ENCODE results near the gene LENG8. TPM values are rescaled to one million over a fixed set of nuclear protein-coding genes. Genes with fewer than 3 reads are reported as not detected.
"Not testable (repeated sequence)": the region's sequence is repeated elsewhere in the genome, so short reads cannot be mapped to it uniquely, and the experiment has no call there.

LENG8 gene
- total RNA-seq, 1 experiment from 2014 or later, result 25.6 TPM

DNA sequence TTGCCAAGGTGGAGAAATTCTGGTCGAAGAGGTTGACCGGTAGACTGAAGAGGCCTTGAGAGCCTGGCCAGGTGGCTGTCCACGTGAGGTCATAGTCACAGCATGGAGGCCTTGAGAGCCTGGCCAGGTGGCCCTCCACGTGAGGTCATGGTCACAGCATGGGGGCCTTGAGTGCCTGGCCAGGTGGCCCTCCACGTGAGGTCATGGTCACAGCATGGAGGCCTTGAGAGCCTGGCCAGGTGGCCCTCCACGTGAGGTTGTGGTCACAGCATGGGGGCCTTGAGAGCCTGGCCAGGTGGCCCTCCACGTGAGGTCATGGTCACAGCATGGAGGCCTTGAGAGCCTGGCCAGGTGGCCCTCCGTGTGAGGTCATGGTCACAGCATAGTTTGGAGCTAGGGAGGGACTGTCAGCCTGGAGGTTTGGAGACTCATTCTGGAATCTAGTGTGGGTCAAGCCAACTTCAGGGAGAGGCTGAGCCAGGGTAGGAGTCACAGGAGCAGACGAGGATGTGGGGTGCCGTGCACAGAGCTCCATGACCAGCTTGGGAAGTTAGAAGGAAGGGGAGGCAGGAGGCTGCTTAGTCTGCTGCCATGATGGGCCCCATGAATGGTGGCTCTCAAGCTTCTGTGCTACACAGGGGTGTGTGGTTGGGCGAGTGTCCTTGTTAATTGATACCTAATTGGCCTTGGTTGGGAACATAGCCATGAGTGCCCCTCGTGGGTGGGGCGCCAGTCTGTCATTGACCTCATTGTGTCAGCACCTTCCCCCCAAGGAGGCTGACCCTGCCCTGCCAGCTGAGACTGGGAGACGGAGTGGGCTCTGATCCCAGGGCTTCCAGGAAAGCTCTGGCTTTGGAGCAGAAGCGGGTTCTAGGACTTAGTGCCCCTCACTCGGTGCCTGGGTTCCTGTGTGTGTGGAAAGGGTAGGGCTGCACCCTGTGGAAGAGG lies 10.6 kb downstream of the LENG8 start:
- Histone ChIP-seq H3K4me1 (no peaks in the 10 kb centered on the region), H3K27me3 (no peaks in the 10 kb centered on the region), H3K4me3 (no peak overlapping the region), H3K27ac (no peak overlapping the region), H3K9me3 (replicated peaks) (no peaks in the 10 kb centered on the region), H3K36me3 (peaks cover 47% of the 10 kb centered on the region)
- no peak for DNase-seq

GRCh38 chr19:54460230-54461005 lies 11.4 kb downstream of the LENG8 start:
- no peak for DNase-seq
- no peaks in the 10 kb centered on the region for H3K4me1 ChIP-seq
- no peaks in the 10 kb centered on the region for H3K9me3 ChIP-seq (replicated peaks)
- H3K36me3 ChIP-seq, result peaks cover 38% of the 10 kb centered on the region
- H3K4me3 ChIP-seq, result no peak overlapping the region
- H3K27ac ChIP-seq, result no peak overlapping the region
- no peaks in the 10 kb centered on the region for H3K27me3 ChIP-seq

GRCh38 chr19:54461210-54461609 lies 12.2 kb downstream of the LENG8 start:
- Histone ChIP-seq H3K4me1 (no peaks in the 10 kb centered on the region), H3K36me3 (peaks cover 33% of the 10 kb centered on the region), H3K27ac (no peak overlapping the region), H3K4me3 (no peak overlapping the region), H3K27me3 (no peaks in the 10 kb centered on the region), H3K9me3 (replicated peaks) (no peaks in the 10 kb centered on the region)
- no peak for DNase-seq

DNA sequence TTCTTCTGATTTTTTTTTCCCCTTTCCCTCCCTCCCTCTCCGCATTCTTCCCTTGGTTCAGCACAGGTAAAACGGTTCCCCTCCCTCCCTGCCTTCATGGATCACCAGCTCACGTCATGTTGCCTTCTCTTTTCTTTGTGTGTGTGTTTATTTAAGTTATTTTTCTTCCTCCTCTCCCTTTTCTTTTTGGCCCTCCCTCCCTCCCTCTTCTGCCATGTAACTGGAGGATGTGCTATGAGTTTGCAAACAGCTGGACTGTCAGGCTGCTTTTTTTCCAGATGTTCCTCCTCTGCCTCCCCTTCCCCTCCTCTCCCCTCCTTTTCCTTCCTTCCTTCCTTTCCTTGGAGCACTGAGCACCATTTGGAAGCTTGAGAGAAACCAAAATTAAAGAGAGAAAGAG lies 12.6 kb downstream of the LENG8 start:
- H3K27me3 ChIP-seq, result no peaks in the 10 kb centered on the region
- no peaks in the 10 kb centered on the region for H3K4me1 ChIP-seq
- no peak overlapping the region for H3K4me3 ChIP-seq
- no peak overlapping the region for H3K27ac ChIP-seq
- H3K36me3 ChIP-seq, result peaks cover 29% of the 10 kb centered on the region
- no peak for DNase-seq
- no peaks in the 10 kb centered on the region for H3K9me3 ChIP-seq (replicated peaks)

DNA sequence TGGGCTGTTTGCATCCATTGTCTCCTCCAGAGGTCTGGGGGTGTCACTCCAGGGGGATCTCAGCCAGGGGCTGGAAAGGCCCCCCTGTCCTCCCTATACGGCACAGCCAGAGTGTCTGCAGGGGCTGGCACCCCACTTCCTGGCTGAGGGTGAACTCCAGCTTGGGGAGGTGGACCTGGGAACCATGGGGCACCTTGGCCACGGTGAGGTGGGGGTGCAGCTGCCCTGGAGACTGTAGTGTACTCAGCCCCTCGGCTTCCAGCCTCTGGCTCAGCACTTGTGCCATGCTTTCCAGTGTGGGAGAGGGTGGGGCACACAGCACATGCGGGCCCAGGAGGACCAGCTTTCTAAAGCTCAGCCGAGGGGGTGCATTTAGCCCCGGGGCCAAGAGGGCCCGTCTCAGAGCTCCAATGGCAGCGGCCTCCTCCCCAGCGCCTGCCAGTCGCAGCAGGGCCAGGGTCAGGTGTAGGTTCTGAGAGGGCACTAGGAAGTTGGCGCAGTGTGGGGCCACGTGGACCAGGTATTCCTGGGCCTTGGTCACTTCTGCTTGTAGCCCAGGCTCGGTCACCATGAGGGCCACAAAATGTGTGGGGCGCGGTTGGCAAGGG lies 13.2 kb downstream of the LENG8 start:
- H3K36me3 ChIP-seq, result peaks cover 24% of the 10 kb centered on the region
- H3K4me3 ChIP-seq, result peak overlapping the region; percentile 53; the same call in 1 of the 2 replicates
- no peak overlapping the region for H3K27ac ChIP-seq
- H3K4me1 ChIP-seq, result no peaks in the 10 kb centered on the region
- no peak for DNase-seq
- H3K27me3 ChIP-seq, result no peaks in the 10 kb centered on the region
- H3K9me3 ChIP-seq (replicated peaks), result no peaks in the 10 kb centered on the region

GRCh38 chr19:54462655-54463530 lies 13.9 kb downstream of the LENG8 start:
- Histone ChIP-seq H3K27me3 (no peaks in the 10 kb centered on the region), H3K27ac (peak overlapping the region; percentile 43; the same call in 1 of the 2 replicates), H3K4me1 (no peaks in the 10 kb centered on the region), H3K9me3 (replicated peaks) (no peaks in the 10 kb centered on the region), H3K4me3 (peak overlapping the region; percentile 53), H3K36me3 (peaks cover 19% of the 10 kb centered on the region)
- peak; percentile 30 to 36 for DNase-seq

DNA sequence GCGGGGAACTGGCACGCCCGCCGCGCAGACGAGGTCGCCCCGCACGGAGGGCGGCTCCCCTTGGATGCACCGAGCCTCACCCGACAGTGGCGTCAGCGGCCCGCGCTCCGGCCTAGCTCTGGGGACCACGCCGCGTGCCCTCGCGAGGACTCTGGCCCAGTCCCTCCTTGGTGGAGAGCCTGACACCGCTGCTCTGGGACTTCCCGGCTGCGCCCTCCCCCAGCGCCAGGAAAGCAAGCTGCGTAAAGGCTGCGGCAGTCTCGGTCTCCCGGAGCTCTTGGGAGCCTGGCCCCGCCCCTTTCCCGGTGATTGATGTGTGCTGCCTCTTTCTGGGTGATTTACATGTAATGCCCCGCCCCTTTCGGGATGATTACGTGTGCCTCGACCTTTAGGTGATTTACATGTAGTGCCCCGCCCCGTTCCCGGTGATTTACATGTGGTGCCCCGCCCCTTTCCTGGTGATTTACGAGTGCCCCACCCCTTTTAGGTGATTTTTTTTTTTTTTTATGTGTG lies 14.6 kb downstream of the LENG8 start, which contains the start of gene LENG9:
TSS of gene LENG9 (minus strand) at position 248 of the 513 bp plus-strand sequence. CDS start 252 bp downstream, outside the sequence.
- H3K27me3 ChIP-seq, result no peaks in the 10 kb centered on the region
- DNase-seq, result peak; percentile 91
- H3K4me3 ChIP-seq, result peak within 1 kb of the TSS; percentile 53

DNA sequence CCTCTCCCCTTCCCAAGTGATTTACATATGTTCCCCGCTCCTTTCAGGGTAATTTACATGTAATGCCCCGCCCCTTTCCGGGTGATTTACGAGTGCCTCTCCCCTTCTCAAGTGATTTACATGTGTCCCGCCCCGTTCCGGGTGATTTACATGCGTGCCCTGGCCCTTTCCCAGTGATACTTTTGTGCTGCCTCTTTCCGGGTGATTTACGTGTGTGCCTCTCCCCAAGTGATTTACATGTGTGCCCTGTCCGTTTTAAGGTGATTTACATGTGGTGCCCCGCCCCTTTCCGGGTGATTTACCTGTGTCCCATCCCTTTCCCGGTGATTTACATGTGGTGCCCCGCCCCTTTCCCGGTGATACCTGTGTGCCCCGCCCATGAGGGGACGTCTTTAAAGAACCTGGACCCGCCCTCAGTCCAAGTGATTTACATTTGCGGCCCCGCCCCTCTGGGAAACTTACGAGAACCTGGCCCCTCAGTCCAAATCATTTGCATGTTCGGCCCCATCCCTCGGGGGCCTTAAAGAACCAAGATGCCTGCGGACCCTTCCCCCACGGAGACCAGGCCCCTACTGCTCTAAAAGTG lies 15.1 kb downstream of the LENG8 start:
- DNase-seq, result peak; percentile 79
- H3K36me3 ChIP-seq, result peaks cover 8% of the 10 kb centered on the region
- peak overlapping the region; percentile 6; the same call in 1 of the 2 replicates for H3K27ac ChIP-seq
- H3K4me1 ChIP-seq, result no peaks in the 10 kb centered on the region
- no peaks in the 10 kb centered on the region for H3K9me3 ChIP-seq (replicated peaks)
- H3K4me3 ChIP-seq, result peak overlapping the region; percentile 53
- no peaks in the 10 kb centered on the region for H3K27me3 ChIP-seq

More for the DNA sequence above, 14.6 kb downstream of the LENG8 start, which contains the start of gene LENG9:
- H3K4me1 ChIP-seq, result no peaks in the 10 kb centered on the region
- peak within 1 kb of the TSS; percentile 43; the same call in 1 of the 2 replicates for H3K27ac ChIP-seq
- no peaks in the 10 kb centered on the region for H3K9me3 ChIP-seq (replicated peaks)
- H3K36me3 ChIP-seq, result peaks cover 12% of the 10 kb centered on the region

DNA sequence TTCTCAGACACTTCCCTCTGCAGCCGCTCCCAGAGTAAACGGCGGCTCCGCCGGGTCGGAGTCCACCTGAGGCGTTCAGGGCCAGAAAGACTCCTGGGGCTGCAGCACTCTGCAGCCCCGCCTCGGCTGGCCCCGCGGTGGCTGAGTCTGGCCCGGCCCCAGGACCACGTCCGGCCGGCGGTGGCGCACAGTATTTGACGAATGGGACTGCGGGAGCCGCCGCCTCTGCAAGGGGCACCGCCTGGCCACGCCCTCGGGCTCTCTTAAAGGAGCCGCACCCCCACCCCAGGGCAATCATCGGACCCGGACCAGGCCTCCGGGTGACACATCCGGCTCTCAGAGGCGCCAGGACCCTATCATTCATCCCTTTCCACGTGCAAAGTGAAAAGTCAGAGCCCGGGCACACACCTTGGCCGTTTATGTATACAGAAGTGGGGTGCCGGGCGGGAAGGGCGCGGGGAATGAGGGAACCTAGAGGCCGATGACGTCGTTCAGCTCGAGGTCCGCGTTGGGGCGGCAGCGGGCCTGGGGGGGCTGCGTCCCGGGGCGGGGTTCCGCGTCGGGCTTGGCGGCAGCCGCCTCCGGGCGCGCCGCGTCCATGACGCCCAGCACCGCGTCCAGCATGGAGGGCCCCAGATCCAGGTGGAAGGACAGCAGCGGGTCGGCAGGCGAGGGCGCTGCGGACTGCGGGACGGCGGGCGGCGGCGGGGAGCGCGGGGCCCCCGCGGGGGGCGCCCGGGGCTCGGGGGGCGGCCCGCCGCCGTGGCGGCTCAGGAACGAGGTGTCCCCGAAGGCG lies 15.8 kb downstream of the LENG8 start:
- no peaks in the 10 kb centered on the region; the same call in 1 of the 2 replicates for H3K4me1 ChIP-seq
- H3K36me3 ChIP-seq, result peaks cover 8% of the 10 kb centered on the region
- peaks cover 1% of the 10 kb centered on the region; the same call in 1 of the 2 replicates for H3K27me3 ChIP-seq
- peak; percentile 89 to 90 for DNase-seq
- peak overlapping the region; percentile 6; the same call in 1 of the 2 replicates for H3K27ac ChIP-seq
- no peaks in the 10 kb centered on the region for H3K9me3 ChIP-seq (replicated peaks)
- peak overlapping the region; percentile 53 for H3K4me3 ChIP-seq

DNA sequence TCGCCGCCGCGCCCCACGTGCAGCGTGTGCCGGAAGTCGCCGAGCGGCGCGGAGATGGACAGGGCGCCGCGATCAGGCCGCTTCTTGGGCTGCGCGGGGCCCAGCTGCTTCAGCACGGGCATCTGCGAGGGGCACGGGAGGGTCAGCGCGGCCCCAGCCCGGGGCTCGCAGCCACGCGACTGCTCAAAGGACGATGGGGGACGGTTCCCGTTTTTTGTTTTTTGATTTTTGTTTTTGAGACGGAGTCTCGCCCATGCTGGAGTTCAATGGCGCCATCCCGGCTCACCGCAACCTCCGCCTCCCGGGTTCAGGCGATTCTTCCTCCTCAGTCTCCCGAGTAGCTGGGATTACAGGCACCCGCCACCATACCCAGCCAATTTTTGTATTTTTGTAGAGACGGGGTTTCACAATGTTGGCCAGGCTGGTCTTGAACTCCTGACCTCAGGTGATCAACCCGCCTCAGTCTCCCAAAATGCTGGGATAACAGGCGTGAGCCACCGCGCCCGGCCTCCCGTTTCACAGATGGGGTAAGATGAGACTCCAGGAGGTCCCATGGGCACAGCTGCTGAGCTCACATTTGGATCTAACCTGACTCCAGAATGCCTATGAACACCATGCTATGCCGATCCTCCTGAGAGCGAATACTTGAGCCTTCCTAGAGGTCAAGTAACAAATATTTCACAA lies 16.6 kb downstream of the LENG8 start:
- Histone ChIP-seq H3K4me1 (no peaks in the 10 kb centered on the region; the same call in 1 of the 2 replicates), H3K36me3 (peaks cover 8% of the 10 kb centered on the region), H3K4me3 (no peak overlapping the region), H3K27me3 (peaks cover 7% of the 10 kb centered on the region), H3K9me3 (replicated peaks) (no peaks in the 10 kb centered on the region), H3K27ac (no peak overlapping the region)
- DNase-seq, result no peak

DNA sequence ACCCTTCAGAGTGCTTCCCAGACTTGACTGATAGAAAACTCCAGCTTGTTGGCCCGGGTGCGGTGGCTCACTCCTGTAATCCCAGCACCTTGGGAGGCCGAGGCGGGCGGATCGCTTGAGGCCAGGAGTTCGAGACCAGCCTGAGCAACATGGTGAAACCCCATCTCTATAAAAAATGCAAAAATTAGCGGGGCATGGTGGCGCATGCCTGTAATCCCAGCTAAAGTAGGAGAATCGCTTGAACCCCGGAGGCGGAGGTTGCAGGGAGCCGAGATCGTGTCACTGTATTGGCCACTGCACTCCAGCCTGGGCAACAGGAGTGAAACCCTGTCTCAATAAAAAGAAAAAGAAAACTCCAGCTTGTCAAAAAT lies 17.1 kb downstream of the LENG8 start:
- not testable (repeated sequence) for H3K36me3 ChIP-seq; H3K27me3 ChIP-seq; H3K4me3 ChIP-seq; DNase-seq; H3K4me1 ChIP-seq; H3K9me3 ChIP-seq (replicated peaks); H3K27ac ChIP-seq

DNA sequence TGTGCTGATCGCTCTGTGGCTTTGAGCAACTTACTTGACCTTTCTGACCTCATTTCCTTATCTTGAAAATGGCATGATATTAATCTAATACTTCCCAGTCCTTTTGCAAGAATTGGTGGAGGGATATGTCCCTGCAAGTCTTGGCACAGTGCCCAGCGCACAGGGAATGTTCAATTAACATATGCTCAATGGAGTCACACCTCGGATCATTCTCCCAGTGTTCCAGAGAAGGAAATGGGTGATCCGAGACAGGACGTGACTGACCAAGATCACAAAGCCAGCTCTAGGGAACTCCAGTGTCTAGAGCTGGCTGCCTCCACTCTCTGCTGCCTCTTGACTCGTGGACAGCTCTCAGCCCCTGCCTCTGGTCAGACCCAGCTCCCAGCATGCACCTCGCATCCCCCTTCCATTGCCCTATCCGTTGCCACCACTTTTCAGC lies 20.5 kb downstream of the LENG8 start:
- Histone ChIP-seq H3K36me3 (no peaks in the 10 kb centered on the region), H3K27me3 (peaks cover 7% of the 10 kb centered on the region), H3K4me1 (no peaks in the 10 kb centered on the region; the same call in 1 of the 2 replicates), H3K4me3 (no peak overlapping the region), H3K9me3 (replicated peaks) (no peaks in the 10 kb centered on the region), H3K27ac (no peak overlapping the region)
- DNase-seq, result peak in 1 of 2 experiments; percentile 35
